CD4-positive, alpha-beta T cell treated with Interleukin-10 for 1 hour (primary cell): Measurements from ENCODE around the gene MAT2B.
A peak's percentile ranks its signal among the peaks of the same experiment; 100 is the strongest.
"Not testable (repeated sequence)": the region's sequence is repeated elsewhere in the genome, so short reads cannot be mapped to it uniquely, and the experiment has no call there.

Source experiments
- DNase-seq: peaks from one replicate; pipeline ENCODE4 v3.0.0-alpha.2; 2020

Gene MAT2B

DNA sequence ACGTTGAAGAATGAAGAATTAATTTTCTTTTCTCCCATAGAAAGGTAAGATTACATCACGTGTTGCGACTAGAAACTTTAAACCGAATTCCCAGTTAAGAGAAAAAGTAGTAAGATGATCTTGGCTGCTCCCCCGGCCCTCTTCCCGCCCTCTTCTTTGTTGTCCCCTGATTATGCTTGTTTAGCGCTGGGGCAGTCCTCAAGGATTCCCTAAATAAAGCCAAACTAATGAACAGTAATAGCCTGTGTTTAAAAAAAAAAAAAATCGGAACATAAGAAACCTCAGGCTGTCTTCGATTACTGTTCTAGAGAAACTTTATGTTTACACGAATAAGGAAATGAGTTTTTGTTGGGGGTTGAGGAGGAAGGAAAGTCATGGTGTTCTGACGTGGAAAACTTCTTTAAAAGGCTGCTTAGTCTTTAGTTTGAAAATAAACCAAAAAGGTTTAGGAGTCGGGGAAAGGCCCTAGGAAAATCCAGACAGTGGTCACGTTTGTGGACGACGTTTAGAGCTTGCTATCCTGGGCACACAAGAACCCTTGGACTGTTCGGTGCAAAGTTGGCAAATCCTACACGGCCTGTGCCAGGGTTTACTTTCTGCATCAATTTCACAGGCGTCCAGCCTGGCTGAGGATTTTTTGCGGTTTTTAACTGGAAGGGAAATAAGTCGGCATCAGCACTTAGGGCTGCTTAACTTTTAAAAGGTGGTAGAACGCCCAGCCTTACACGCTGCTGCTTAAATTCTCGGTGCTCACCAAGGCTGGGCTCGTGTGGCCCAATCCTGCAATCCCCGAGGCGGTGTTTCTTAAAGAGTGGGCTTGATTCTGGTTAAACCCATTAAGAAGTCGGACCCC, 1.1 kb upstream of the MAT2B start:
- peak; percentile 47 for DNase-seq

DNA sequence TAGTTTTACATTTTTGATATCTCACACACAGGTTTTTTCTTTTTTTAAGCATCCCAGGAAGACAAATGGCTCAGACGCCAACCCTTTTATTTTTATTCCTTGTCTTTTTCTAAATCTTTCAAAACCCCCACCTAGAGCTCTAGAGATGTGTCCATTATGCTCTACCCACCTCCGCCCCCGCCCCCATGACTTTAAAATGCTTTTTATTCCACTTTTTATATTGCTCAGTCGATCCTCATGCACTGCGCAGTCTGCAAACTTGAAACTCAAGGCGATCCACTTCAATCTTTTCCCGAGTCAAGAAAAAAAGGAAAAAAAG, 411 bp upstream of the MAT2B start:
- DNase-seq = no peak

DNA sequence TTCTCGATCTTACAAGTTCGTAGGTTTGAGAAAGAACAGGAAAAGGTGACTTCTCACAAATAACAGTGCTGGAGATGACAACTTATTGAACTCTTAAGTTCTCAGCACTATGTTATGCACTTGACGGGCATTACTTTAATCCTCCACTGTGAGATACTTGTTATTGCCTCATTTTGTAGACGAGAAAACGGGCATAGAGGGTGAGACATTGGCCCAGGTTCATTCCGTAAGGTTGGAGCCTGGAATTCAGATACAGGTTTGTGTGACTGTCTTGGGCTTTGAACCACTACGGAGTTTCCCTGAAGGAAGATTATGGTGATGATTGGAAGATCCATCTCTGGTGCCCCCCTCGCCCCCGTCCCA, 657 bp downstream of the MAT2B start:
- no peak for DNase-seq

DNA sequence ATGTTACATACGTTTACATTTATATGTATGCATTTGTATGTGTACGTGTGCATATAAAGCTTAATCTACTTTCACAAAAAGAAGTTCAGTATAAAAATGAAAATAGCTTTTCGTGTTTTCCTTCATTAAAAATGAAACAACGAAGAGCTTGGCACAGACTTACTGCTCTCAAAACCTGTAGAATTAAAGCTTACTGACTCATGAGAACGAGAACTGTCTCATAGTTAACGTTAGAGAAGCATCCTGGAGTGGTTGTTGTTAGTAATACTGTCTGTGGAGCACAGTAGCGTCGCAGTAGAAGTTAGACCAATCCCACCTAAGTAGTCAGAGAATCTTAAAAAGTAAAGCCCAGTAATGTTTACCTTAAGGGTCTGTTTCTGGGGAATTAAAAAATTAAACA, 1.3 kb downstream of the MAT2B start:
- DNase-seq = peak; percentile 36

DNA sequence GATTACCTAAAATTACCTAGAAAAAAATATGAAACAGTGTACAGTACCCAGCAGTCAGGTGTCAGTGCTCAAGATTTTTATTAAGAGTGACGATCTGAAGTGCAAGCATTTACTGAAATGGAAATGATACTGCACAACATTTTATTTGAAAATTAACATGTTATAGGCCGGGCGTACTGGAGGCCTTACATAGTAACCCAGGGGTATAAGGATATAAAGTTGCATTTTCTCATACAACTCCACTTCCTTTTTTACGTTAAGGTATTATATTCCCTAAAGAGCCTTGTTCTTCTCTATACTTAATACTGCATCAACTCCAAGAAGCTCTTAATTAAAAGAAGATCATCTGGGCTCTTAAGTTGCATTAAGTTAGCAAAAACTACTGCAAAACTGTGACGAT, 3.3 kb downstream of the MAT2B start:
- DNase-seq = no peak

DNA sequence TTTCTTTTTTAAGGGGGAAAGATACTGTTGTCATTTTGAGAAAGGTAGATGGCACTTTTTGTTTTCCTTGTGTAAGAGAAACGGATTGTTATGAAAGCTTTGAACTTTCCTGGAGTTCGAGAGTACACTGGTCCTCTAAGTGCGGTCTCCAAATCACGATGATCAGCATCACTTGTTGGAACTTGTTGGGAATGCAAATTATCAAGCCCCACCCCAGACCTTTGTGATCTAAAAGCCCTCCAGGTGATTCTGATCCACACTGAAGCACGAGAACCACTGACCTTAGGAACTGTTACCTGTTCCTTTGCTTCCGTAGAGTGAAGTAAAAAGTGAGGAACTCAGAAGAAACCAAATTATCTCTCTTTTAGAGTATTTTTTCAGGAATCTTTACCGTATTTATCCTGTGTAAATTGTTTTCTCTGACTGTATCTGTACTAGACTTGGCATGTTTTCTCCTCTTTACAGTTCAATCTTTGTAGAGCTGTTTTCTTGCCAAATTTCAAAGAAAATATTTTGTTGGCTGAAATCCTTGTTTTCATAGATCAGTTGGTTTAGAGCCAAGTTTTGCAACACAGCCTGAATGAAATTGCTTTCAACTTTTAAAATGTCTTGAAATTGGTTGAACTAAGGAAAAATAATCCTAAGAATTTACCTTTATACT, 4.0 kb downstream of the MAT2B start:
- DNase-seq = no peak

DNA sequence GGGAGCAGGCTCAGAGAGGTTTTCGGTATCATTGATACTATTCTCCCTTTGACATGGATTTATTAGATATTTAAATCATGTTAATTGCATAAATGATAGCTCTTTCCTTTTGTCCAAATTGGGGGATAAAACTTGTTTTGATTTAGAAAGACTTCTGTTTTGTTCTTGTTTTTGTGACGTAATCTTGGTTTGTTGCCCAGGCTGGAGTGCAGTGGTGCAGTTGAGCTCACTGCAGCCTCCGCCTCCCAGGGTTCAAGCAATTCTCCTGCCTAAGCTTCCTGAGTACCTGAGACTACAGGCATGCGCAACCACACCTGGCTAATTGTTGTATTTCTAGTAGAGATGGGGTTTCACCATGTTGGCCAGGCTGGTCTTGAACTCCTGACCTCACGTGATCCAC, 7.1 kb downstream of the MAT2B start:
- DNase-seq = no peak

DNA sequence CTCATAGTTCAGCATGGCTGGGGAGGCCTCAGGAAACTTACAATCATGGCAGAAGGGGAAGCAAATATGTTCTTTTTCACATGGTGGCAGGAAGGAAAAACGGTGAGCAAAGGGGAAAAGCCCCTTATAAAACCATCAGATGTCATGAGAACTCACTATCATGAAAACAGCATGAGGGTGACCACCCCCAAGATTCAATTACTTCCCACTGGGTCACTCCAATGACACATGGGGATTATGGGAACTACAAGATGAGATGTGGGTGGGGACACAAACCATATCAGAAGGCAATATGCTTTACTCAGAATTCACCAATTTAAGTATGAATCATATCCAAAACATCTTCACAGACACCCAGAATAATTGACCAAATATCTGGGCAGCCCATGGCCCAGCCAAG, 19.7 kb downstream of the MAT2B start:
- no peak for DNase-seq

DNA sequence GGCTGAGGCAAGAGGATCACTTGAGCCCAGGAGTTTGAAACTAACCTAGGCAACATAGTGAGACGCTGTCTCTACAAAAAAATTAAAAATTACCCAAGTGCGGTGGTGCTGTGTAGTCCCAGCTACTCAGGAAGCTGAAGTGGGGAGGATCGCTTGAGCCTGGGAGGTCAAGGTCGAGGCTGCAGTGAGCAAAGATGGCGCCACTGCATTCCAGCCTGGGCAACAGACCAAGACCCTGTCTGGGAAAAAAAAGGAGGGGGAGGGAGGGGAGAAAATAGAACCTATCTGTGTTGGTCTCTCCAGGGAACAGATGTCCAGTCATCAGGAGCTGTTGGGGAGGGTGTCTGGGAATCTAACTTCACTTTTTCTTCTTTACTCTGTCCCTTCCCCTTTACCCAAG, 24.3 kb downstream of the MAT2B start:
- DNase-seq = no peak

DNA sequence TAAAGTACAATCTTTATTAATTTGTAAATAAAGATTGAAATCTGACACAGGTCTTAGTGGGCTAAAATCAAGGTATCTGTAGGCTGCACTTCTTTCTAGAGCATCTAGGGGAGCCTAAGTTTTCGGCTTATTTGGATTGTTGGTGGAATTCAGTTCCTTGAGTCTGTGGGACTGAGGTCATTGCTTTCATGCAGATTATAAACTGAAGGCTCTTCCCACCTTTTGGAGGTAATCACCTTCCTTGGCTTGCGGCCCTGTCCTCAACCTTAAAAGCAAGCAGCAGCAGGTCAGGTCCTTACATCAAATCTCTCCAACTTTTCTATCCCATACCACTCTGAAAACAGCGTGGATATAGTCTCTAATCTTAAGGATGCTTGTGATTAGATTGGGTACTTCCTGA, 25.9 kb downstream of the MAT2B start:
- DNase-seq = no peak

DNA sequence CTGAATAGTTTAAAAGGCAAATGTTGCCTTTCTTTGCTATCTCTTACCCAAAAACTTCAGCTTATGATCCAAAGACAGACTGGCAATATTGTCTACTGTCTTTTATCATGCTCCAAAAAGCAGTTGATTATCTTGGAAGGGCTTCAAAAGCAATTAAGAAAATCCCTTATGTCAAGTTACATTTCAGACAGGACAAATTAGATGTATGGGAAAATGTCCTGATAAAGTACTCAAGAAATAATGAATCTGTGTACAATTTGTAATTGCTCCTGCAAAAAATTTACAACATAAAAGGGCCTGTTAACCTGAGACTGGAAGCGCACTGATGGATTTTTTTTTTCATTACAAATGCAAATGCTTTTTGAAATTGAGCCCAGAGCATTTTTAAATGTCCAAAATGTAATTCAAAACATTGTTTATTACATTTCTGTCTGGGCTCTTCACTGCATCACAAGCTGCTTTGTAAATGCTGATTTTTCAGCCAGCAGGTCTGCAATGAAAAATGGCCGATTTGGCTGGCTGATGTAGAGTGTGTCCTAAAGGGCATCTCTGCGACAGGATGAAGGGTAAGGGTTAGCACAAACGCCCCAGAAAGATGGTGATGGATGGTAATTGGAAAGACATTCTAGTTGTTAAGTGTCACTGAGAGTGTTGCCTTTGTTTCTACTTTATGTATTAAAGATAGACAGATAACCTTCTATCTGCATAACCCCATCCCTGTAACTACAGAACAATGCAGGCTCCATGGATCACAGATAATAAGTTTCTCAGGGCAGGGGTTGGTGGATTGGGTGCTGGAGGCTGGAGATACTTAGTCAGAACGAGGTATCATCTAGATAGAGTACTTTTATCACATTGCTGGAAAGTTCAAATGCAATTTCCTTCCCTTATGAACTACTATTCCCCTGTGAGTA, 27.0 kb downstream of the MAT2B start:
- DNase-seq = no peak

DNA sequence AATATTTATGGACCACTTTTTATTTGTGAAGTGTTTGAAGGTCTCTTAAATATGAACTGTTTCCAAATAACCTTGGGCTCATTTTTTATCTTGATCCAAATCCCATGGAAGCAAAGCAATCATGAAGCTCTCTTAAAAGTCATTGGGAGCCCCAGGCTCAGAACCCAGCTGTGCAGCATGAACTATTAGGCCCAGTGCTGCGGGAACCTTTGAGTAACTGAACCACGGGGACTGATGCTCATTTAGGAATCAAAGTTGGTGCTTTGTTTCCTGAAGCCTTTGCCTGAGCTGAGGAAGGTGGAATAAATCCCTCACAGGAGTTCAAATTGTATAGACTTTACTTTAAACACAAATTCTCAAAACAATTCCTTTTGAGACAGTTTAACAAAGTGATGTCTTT, 27.8 kb downstream of the MAT2B start:
- no peak for DNase-seq

DNA sequence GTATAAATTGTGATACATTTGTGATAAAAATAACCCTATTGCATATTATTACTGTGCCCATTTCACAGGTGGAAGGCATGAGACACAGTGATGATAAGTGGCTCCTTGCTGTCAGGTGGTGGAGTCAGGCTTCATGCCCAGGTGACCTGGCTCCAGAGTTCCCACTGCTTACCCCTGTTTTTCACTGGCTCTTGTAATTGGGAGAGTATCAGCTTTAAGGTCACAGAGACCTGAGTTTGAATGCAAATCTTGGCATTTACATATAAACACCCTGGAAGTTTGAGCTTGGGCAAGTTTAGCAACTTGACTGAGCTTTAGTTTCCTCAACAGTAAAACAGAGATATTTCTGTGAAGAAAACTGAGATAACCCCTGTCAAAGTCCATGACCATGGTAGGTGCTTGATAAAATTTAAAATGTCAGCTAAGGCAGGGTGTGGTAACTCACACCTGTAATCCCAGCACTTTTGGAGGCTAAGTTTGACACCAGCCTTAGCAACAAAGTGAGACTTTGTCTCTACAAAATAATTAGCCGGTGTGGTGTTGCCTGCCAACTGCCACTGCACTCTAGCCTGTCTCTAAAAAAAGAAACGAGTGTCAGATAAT, 29.2 kb downstream of the MAT2B start:
- DNase-seq = no peak

DNA sequence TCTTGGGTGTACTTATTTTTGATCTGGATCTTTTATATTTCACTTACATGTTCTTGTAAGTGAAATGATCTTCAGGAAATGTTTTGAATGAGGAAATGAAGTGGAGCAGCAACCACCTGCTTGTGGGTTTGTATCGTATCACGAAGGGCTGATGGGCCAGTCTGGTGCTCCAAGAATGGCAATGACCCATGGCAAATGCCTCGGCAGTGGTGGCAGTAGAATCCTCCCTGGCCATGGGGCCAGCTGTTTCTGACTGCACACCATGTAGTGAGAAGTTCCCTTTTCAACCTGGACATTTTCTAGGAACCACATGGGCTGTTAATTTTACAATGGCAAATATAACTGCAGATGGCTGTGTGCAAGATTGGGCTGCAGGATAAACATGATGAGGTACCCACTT, 29.9 kb downstream of the MAT2B start:
- no peak for DNase-seq

DNA sequence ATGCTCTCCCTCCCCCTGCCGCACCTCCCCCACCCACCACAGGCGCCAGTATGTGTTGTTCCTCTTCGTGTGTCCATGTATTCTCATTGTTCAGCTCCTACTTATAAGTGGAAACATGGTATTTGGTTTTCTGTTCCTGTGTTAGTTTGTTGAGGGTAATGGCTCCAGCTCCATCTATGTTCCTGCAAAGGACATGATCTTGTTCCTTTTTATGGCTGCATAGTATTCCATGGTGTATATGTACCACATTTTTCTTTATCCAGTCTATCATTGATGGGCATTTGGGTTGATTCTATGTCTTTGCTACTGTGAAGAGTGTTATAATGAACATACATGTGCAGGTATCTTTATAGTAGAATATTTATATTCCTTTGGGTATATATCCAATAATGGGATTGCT, 31.0 kb downstream of the MAT2B start:
- DNase-seq = not testable (repeated sequence)

DNA sequence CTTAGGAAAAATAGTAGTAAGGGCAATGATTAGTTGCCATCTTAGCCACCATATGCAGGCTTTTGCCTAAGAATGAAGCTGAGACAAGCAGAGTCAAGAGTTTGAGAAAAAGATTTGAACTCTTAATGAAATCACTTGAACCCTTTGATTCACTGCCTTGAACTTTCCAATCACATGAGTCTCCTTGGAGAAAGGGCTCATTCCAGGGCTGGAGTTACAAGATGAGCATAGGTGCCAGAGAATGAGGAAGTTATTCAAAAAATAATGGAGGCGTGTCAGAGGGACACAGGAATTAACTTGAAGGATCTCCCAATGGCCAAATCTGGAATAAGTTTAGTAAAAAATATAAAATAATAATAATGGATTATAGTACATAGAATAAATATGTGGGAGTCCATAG, 35.3 kb downstream of the MAT2B start:
- no peak for DNase-seq

DNA sequence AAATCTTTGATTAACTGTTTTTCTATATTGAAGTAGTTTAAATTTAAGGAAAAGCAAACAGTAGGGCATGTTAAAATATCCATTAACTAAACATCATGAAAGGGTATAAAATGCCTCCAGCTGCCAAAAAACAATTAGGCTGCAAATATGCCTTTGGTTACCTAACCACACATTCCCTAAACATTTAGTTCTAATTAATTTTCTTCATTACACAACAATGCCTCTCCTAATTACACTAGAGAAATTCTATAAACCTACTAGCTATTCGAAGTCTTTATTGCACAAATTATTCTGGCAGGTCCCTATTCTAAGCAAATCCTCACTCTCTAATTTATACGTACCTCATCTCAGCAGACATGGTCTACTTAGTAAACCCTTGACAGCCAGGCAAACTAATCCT, 37.4 kb downstream of the MAT2B start:
- no peak for DNase-seq

DNA sequence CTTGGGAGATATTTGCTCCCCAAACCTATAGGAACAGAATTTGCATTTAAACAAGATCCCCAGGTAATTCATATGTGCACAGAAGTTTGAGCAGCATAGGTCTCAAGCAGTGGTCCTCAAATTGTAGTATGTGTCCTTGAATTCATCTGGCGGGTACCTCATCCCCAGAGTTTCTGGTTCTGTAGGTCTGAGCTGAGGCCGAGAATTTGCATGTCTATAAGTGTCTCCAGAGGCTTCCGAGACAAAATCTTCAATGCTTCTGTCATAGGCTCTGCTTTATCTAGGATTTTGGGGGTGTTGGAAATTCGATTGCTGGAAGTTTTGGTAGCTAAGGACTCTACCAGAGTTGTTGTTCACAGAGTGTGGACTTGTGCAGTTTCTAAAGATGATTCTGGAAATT, 38.6 kb downstream of the MAT2B start:
- no peak for DNase-seq

DNA sequence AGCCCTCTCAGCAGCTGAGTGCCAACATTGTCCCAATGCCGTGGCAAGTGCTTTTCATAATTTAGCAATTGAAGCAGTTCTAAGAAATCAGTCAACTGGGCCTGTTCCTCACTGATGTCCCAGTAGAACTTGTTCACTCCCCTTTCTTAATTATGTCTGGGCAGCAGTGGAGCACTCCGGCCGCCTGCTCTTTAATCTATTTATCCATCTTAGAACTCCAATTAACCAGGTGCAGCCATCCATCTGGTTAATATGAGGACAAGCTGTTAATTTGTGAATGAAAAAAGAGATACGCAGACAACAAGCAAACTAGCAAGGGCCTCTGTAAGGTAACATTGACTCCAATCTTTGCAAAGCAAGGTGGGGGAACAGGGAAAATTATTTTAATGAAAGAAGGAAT, 39.4 kb downstream of the MAT2B start:
- DNase-seq = no peak

DNA sequence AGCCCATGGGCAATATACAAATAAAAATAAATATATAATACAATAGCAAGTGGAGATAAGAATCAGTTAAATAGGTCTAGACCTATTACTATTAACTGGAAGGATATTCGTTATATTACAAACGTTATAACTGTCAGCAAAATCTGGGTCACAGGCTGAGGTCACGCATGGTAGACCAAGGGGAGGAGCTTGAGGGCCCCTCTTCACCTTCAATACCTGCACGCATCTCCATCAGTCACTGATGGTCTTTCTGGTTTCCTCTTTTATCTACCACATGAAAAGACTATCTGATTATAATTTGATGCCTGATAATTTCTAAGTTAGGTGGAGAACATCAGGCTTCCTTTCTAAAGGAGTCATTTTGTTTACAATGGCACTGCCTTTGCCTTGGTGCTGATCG, 43.2 kb downstream of the MAT2B start:
- DNase-seq = no peak

DNA sequence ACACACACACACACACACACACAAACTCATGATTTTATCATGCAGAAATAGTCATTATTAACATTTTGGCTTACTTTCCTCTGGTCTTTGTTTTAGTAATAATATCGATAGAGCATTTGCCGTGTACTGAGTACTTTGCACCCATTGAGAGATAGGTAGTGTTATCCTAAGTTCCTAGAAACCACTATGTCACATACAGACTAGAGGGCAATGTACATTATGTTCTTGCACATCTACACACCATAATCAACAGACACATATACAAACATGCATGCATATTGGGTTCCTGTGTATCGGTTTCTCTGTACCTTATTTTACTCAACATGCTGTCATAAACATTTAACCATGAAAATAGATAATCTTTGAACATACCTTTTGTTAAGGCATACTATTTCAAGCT, 45.7 kb downstream of the MAT2B start:
- DNase-seq = no peak

DNA sequence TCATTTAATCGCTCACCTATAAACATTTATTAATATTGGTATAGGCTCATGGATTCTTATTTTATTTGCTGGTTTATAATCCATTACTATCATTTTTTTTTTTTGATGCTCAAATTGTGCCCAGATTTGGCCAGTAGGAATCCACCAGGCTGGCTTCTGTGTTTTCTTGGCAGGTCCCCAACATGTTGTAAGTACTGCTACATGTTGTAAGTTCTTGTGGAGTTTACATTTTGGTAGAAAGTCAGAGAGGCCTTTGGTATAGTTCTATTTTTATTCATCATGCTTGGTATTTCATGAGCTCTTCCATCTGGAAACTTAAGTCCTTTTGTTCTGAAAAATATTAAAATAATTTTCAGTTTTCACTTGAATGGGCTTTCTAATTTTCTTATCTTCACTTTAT, 47.1 kb downstream of the MAT2B start:
- DNase-seq = no peak

DNA sequence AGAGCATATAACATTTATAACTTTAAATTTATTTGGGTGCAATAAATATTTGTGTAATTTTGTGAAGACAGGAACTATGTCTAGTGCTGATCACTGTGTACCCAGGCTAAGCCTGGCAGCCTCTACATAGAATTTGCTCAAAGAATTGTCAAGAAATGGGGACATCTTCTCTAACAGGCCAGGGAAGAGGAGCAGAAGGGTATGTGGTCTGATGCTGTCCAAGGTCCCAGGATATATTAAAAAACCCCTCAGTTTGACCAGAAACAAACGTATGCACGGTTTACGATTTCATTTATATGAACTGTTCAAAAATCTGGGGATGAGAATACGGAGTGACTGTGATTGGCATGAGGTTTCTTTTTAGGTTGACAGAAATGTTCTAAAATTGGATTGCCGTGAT, 55.9 kb downstream of the MAT2B start:
- no peak for DNase-seq

DNA sequence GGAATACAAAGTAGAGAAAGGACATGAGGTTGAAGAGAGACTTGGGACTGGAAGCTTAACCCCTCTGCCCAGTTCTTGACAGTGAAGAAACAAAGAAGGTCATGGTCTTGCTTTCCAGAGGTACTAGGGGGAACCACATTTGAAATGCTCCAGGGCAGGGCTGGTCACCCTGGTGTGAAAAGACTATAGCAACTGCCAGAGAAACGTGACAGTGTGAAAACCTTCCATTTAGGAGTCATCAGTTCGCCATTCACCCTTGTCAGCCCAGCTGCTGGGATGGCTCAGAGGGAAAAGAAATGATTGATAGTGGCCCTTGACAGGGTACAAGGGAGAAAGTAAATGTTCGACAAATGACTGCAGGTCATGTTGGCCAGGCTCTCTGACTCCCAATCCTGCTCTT, 56.7 kb downstream of the MAT2B start:
- no peak for DNase-seq
